ENCODE results near the gene PTCH2. TPM values are rescaled to one million over a fixed set of nuclear protein-coding genes. Genes with fewer than 3 reads are reported as not detected.

The PTCH2 gene
- total and polyA plus RNA-seq, 7 donors = 0.36 to 2.8 (median 0.68) TPM; not detected in 2

- H3K9me3 ChIP-seq = no peaks in the 10 kb centered on the region
- intact Hi-C loops (cut with DNase I) = no loop called here
- no peak overlapping the region for H3K27ac ChIP-seq
- H3K4me1 ChIP-seq = no peaks in the 10 kb centered on the region
- no peaks in the 10 kb centered on the region for H3K27me3 ChIP-seq
- no peak overlapping the region for H3K4me3 ChIP-seq
- TF ChIP-seq POLR2AphosphoS5 (IDR thresholded peaks at IDR 0.05) (no peak), POLR2A (IDR thresholded peaks at IDR 0.05) (no peak), CTCF (IDR thresholded peaks at IDR 0.05) (no peak), EP300 (IDR thresholded peaks at IDR 0.05) (no peak)
- peaks cover 0 to 23% (median 5%) of the 10 kb centered on the region in 4 donors for H3K36me3 ChIP-seq
- no peak for DNase-seq
- WGBS, 2 donors = 91 to 95% methylated on average over 1 of the region's 1 CpG
Observed at GRCh38 chr1:44854970-44855369, 11.9 kb upstream of the PTCH2 start.

- intact Hi-C loops (cut with DNase I) = no loop called here
- no peaks in the 10 kb centered on the region for H3K9me3 ChIP-seq
- H3K27me3 ChIP-seq = no peaks in the 10 kb centered on the region
- TF ChIP-seq POLR2AphosphoS5 (IDR thresholded peaks at IDR 0.05) = no peak
- no peak for TF ChIP-seq POLR2A (IDR thresholded peaks at IDR 0.05)
- TF ChIP-seq CTCF (IDR thresholded peaks at IDR 0.05) = no peak
- TF ChIP-seq EP300 (IDR thresholded peaks at IDR 0.05) = no peak
- no peak overlapping the region for H3K27ac ChIP-seq
- peaks cover 0 to 23% (median 5%) of the 10 kb centered on the region in 4 donors for H3K36me3 ChIP-seq
- WGBS, 2 donors = 98% methylated on average over 6 of the region's 6 CpGs
- DNase-seq = no peak
- H3K4me3 ChIP-seq = no peak overlapping the region
- H3K4me1 ChIP-seq = no peaks in the 10 kb centered on the region
Observed at GRCh38 chr1:44853201-44853600, 10.1 kb upstream of the PTCH2 start.

- Histone ChIP-seq H3K27ac (no peak overlapping the region), H3K36me3 (peaks cover 0 to 10% (median 0%) of the 10 kb centered on the region in 4 donors), H3K4me3 (no peak overlapping the region), H3K9me3 (no peaks in the 10 kb centered on the region), H3K4me1 (no peaks in the 10 kb centered on the region), H3K27me3 (no peaks in the 10 kb centered on the region)
- TF ChIP-seq POLR2AphosphoS5 (IDR thresholded peaks at IDR 0.05) = no peak
- no peak for TF ChIP-seq CTCF (IDR thresholded peaks at IDR 0.05)
- no peak for TF ChIP-seq POLR2A (IDR thresholded peaks at IDR 0.05)
- TF ChIP-seq EP300 (IDR thresholded peaks at IDR 0.05) = no peak
- 94 to 95% methylated on average over 1 of the region's 1 CpG for WGBS, 2 donors
- intact Hi-C loops (cut with DNase I) = no loop called here
- DNase-seq = no peak
Observed at GRCh38 chr1:44851308-44851707, 8.3 kb upstream of the PTCH2 start.

GRCh38 chr1:44849575-44850132, 6.6 kb upstream of the PTCH2 start:
- no peak overlapping the region for H3K27ac ChIP-seq
- no peak overlapping the region for H3K4me3 ChIP-seq
- H3K36me3 ChIP-seq = peaks cover 0 to 10% (median 0%) of the 10 kb centered on the region in 4 donors
- intact Hi-C loops (cut with DNase I) = no loop called here
- H3K4me1 ChIP-seq = no peaks in the 10 kb centered on the region
- no peaks in the 10 kb centered on the region for H3K9me3 ChIP-seq
- H3K27me3 ChIP-seq = no peaks in the 10 kb centered on the region
- DNase-seq = no peak
- WGBS, 2 donors = 77 to 87% methylated on average over 2 of the region's 2 CpGs
- no peak for TF ChIP-seq POLR2A (IDR thresholded peaks at IDR 0.05)
- no peak for TF ChIP-seq CTCF (IDR thresholded peaks at IDR 0.05)
- no peak for TF ChIP-seq POLR2AphosphoS5 (IDR thresholded peaks at IDR 0.05)
- no peak for TF ChIP-seq EP300 (IDR thresholded peaks at IDR 0.05)
